Keratinocyte (primary cell): Measurements from ENCODE around the gene RAB7B. TPM values are rescaled to one million over a fixed set of nuclear protein-coding genes. Genes with fewer than 3 reads are reported as not detected.

ENCODE experiments used
- DNase-seq: peaks from one replicate; pipeline ENCODE4 v3.0.0-alpha.2; 2011; ENCODE audit warnings: low read depth, missing footprints, low spot score
- FAIRE-seq: peaks from 2 replicates; lab custom pipeline; 2011; peaks lifted over from hg19 to GRCh38; lab: Jason Lieb, UNC
- H2AFZ ChIP-seq: 2 replicates; pipeline ENCODE4 v1.6.0; 2012; ENCODE audit warnings: low read length, control low read depth, inconsistent platforms; ENCODE audit not compliant: control insufficient read depth
- H3K27ac ChIP-seq: 2 replicates; pipeline ENCODE4 v1.5.1; 2011; ENCODE audit warnings: low read length; ENCODE audit not compliant: control insufficient read depth, insufficient read depth
- H3K27me3 ChIP-seq: 3 replicates; pipeline ENCODE4 v1.6.0; 2011; ENCODE audit warnings: low read length; ENCODE audit not compliant: control insufficient read depth, insufficient read depth; ENCODE audit errors: extremely low read depth
- H3K36me3 ChIP-seq, 2 experiments: 2 replicates in 1 of 2; 3 replicates in 1 of 2; pipeline ENCODE4 v1.5.1; 2011; ENCODE audit warnings: low read length in 2 of 2, mild to moderate bottlenecking in 1 of 2; ENCODE audit not compliant: control insufficient read depth in 2 of 2, insufficient read depth in 2 of 2; ENCODE audit errors: extremely low read depth in 1 of 2
- H3K4me1 ChIP-seq: 3 replicates; pipeline ENCODE4 v1.5.1; 2011; ENCODE audit warnings: low read length; ENCODE audit not compliant: control insufficient read depth, insufficient read depth; ENCODE audit errors: extremely low read depth
- H3K4me2 ChIP-seq: 3 replicates; pipeline ENCODE4 v1.6.0; 2011; ENCODE audit warnings: low read depth, low read length; ENCODE audit not compliant: control insufficient read depth, insufficient read depth; ENCODE audit errors: extremely low read depth
- H3K4me3 ChIP-seq, 3 experiments: fragments of 200-600 bp in 1 of 3; sonication (generic) in 1 of 3; 2 replicates in 2 of 3; 3 replicates in 1 of 3; pipeline ENCODE4 v1.5.1; 2011 to 2016; ENCODE audit warnings: low read length in 3 of 3, mild to moderate bottlenecking in 3 of 3, control low read depth in 2 of 3, inconsistent platforms in 1 of 3, low read depth in 1 of 3, mixed read lengths in 1 of 3, mixed run types in 1 of 3, moderate library complexity in 1 of 3; ENCODE audit not compliant: control insufficient read depth in 2 of 3, insufficient read depth in 2 of 3; ENCODE audit errors: extremely low read depth in 1 of 3
- H3K79me2 ChIP-seq: 2 replicates; pipeline ENCODE4 v1.6.0; 2012; ENCODE audit warnings: low read length; ENCODE audit not compliant: control insufficient read depth, insufficient read depth
- H3K9ac ChIP-seq: 3 replicates; pipeline ENCODE4 v1.6.0; 2011; ENCODE audit warnings: low read length; ENCODE audit not compliant: control insufficient read depth, insufficient read depth; ENCODE audit errors: extremely low read depth
- H3K9me1 ChIP-seq: 3 replicates; pipeline ENCODE4 v1.6.0; 2011; ENCODE audit warnings: low read length; ENCODE audit not compliant: control insufficient read depth, insufficient read depth; ENCODE audit errors: extremely low read depth
- H3K9me3 ChIP-seq: 2 replicates; pipeline ENCODE4 v1.5.1; 2012; ENCODE audit warnings: low read depth, low read length; ENCODE audit not compliant: control insufficient read depth
- H4K20me1 ChIP-seq: 3 replicates; pipeline ENCODE4 v1.6.0; 2011; ENCODE audit warnings: low read length; ENCODE audit not compliant: control insufficient read depth, insufficient read depth; ENCODE audit errors: extremely low read depth
- CTCF ChIP-seq, 3 experiments: IDR thresholded peaks in 1 of 3; conservative IDR thresholded peaks in 1 of 3; optimal IDR thresholded peaks in 1 of 3; 2 replicates in 2 of 3; 3 replicates in 1 of 3; pipeline versions ENCODE3 to v1.5.1; 2011; ENCODE audit warnings: low read length in 3 of 3, mild to moderate bottlenecking in 3 of 3, moderate library complexity in 2 of 3, control low read depth in 1 of 3, inconsistent platforms in 1 of 3; ENCODE audit not compliant: insufficient read depth in 2 of 3; ENCODE audit errors: extremely low read depth in 1 of 3
- EZH2 ChIP-seq: IDR thresholded peaks from one replicate; pipeline ENCODE4 v1.6.1; 2012; ENCODE audit warnings: inconsistent platforms, mild to moderate bottlenecking, low read length, moderate library complexity
- dilution Hi-C: fragments of 300-500 bp; cut with MboI; formaldehyde crosslinking; loops from one replicate; pipeline ENCODE4 v1.7.0; 2020; ENCODE audit warnings: low sequenced_read_pairs; ENCODE audit not compliant: extremely low pct_ligation_motif_present
- polyA plus RNA-seq, 5 experiments: library from polyadenylated mRNA; depleted of rRNA in 3 of 5; stranded (reverse) in 3 of 5; stranded (forward) in 1 of 5; unstranded in 1 of 5; fragments of >200 nt; gene quantifications; 1 replicate in 1 of 5; 2 replicates in 3 of 5; 3 replicates in 1 of 5; pipeline versions ENCODE4 v1.2.1 to v1.2.3, GENCODE V29; 2011 to 2012; ENCODE audit warnings: missing spikeins in 2 of 5, low read depth in 1 of 5, low replicate concordance in 1 of 5

The RAB7B gene
- polyA plus RNA-seq, 1 donor (not counting 4 experiments of a cell fraction or from before 2014, with no cell fraction given): 47.8 TPM

- TF ChIP-seq EZH2: no peak
- TF ChIP-seq CTCF (optimal IDR thresholded peaks at IDR 0.05 in 1 of 3, IDR thresholded peaks at IDR 0.05 in 1 of 3, conservative IDR thresholded peaks at IDR 0.05 in 1 of 3; ENCODE audit: extremely low read depth in 1 of 3, insufficient read depth in 2 of 3, low read length in 3 of 3): no peak
- Histone ChIP-seq H3K27me3 (peaks cover 44% of the 10 kb centered on the region), H3K9me3 (no peaks in the 10 kb centered on the region), H3K36me3 (no peaks in the 10 kb centered on the region), H3K9me1 (no peaks in the 10 kb centered on the region), H3K27ac (no peak overlapping the region), H3K4me3 (no peak overlapping the region), H2AFZ (no peak overlapping the region), H3K9ac (no peak overlapping the region), H3K79me2 (no peaks in the 10 kb centered on the region), H3K4me1 (peaks cover under 1% of the 10 kb centered on the region), H4K20me1 (no peaks in the 10 kb centered on the region), H3K4me2 (no peak overlapping the region)
- dilution Hi-C loops: no loop called here
- FAIRE-seq (no peak), DNase-seq (no peak)
Observed at GRCh38 chr1:205928317-205928716, 74.9 kb downstream of the RAB7B start.

- Histone ChIP-seq H3K36me3 (no peaks in the 10 kb centered on the region), H3K9me3 (no peaks in the 10 kb centered on the region), H3K27ac (no peak overlapping the region), H3K4me3 (no peak overlapping the region), H2AFZ (no peak overlapping the region), H3K79me2 (no peaks in the 10 kb centered on the region), H3K9me1 (no peaks in the 10 kb centered on the region), H3K4me2 (no peak overlapping the region), H3K4me1 (no peaks in the 10 kb centered on the region), H3K9ac (no peak overlapping the region), H4K20me1 (no peaks in the 10 kb centered on the region), H3K27me3 (peaks cover 44% of the 10 kb centered on the region)
- dilution Hi-C loops: no loop called here
- DNase-seq: no peak
- TF ChIP-seq EZH2 (no peak), CTCF (optimal IDR thresholded peaks at IDR 0.05 in 1 of 3, IDR thresholded peaks at IDR 0.05 in 1 of 3, conservative IDR thresholded peaks at IDR 0.05 in 1 of 3; ENCODE audit: extremely low read depth in 1 of 3, insufficient read depth in 2 of 3, low read length in 3 of 3) (no peak)
- FAIRE-seq: no peak
Observed at GRCh38 chr1:205927676-205928075, 75.5 kb downstream of the RAB7B start.
